NCI-H2029 (cell line): ENCODE data around the gene ENG.

Source experiments
- DNase-seq: peaks from one replicate; lab custom pipeline; 2025; lab: John Stamatoyannopoulos, UW

Gene ENG

GRCh38 chr9:127814619-127815511, 39.6 kb downstream of the ENG start:
- no peak for DNase-seq

- DNase-seq, result no peak
Measured at GRCh38 chr9:127813686-127814226, 40.7 kb downstream of the ENG start.

GRCh38 chr9:127812936-127813675, 41.4 kb downstream of the ENG start:
- DNase-seq, result no peak

- DNase-seq, result no peak
Measured at GRCh38 chr9:127812011-127812410, 42.4 kb downstream of the ENG start.

GRCh38 chr9:127810378-127811187, 43.9 kb downstream of the ENG start:
- no peak for DNase-seq

- DNase-seq, result no peak
Measured at GRCh38 chr9:127809540-127810377, 44.7 kb downstream of the ENG start.

DNA sequence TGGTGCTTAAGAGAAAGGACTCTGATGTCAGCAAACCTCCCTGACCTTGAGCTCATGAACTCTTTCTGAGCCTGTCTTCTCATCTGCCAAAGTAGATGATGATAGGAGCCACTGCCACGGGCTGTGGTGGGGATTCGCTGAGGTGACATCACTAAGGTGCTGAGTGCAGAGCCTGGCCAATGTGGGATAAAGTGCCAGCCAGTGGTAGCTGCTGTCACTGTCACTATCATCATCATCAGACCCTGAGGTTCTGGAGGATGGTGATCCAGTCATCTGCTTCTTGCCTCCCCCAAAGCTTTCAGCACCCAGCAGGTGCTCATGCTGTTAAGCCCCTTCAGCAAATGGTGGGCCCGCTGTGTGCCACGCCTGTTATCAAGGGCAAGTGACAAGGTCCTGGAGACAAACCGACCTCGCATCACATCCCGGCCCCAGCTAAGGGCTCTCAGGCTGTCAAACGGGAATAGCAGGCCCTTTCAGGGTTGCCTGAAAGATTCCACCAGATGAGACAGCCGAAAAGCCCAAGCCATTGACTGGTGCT, 45.4 kb downstream of the ENG start:
- DNase-seq, result no peak

GRCh38 chr9:127808347-127809001, 46.0 kb downstream of the ENG start:
- DNase-seq, result no peak

GRCh38 chr9:127806871-127807270, 47.6 kb downstream of the ENG start:
- no peak for DNase-seq

DNA sequence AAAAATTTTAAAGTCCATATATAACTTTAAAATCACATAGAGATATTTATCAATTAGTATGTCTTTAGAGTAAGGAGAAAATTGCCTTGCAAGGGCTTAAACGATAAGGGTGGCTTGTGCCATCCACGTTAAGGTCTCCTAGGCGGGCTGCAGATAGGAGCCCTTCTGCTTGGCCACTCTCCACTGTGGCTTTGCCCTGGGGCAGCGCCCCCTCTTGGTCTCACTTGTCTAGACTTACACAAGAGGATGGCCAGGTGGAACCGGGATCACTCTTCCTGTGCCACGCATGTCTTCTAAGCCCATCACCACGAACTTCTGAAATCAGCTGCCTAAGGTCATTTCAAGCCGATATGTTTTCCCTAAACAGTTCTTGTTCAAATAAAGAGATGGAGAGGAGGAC, 48.8 kb downstream of the ENG start:
- DNase-seq, result no peak

DNA sequence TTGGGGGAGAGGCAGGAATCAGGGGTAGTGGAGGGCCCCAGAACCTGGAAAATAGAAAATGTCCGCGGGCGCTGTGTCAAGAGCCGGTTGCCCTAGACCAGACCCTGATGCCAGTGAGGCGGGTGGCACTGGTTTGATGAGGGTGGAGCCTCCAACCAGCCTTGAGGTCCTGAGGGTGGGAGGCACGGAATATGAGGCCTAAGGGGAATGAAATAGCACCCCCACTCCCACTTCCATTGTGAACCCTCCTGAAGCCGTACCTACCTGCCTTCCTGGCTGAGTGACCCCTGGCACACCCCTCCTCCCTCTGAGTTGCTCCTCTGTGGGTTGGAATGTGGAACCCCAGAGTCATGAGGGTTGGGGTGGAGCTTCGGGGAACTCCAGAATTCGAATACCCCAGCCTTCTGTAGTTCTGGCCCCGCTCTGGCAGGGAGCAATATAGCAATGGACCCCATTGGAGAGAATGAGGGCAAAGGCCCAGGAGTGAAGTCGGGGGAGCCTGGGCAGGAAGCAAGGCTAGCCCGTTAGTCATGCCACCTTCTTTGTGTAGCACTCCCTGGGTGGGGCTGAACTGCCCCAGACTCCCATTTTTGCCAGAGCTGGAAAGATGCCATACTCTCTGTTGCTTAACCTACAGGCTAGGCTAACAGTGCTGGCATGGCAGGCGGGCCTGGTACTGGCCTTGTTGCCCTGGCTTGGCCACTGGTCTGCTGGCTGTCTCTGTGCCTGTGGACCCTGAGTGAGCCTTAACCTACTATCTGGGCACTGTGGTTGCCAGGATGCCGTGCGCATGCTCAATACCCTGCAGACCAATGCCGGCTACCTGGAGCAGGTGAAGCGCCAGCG, 50.7 kb downstream of the ENG start:
- DNase-seq, result no peak

DNA sequence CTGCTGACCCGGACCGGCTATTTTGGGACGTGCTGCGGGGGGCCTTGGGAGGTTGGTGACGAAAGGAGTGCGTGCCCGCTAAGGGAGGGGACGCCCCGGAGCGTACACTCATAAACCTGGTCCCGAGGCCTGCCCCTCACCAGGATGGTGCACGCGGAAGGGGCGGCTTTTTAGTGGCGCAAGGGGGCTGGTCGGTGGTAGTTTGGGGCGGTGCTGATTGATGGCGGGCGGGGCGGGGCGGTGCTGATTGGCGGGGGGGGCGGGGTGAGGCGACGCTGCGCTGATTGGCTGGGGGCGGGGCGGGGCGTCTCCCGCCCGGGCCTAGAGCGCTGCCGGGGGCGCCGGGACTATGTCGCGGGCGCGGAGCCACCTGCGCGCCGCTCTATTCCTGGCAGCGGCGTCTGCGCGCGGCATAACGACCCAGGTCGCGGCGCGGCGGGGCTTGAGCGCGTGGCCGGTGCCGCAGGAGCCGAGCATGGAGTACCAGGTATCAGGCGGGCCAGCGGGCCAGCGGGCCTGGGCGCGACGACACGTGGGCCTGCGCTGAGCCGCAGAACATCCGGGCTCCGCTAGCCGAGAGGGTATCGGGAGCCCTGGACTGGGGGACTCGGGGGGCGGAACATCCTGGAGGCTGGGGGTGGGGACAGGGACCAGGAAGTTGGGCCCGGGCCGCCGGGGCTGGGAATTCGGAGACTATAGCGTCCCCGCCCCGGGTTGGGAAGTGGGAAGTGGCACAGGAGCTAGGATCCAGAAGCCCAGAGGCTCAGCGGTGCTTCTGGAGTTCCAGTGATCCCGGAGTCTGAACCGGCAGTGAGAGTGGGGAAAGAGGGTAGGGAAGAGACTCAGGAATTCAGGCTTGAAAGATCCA, 51.6 kb downstream of the ENG start, which contains the start of gene FPGS:
FPGS (plus strand) TSS at position 307 of the 868 bp plus-strand sequence; CDS start at position 350, 43 bp downstream.
- peak; percentile 84 for DNase-seq

GRCh38 chr9:127801955-127802575, 52.4 kb downstream of the ENG start:
- no peak for DNase-seq

GRCh38 chr9:127796852-127797370, 57.5 kb downstream of the ENG start:
- peak; percentile 70 for DNase-seq

- DNase-seq, result peak; percentile 89
Measured at GRCh38 chr9:127796225-127796813, 58.1 kb downstream of the ENG start.

GRCh38 chr9:127794001-127794791, 60.3 kb downstream of the ENG start:
- no peak for DNase-seq
